ENCODE measurements around the gene TOR4A. TPM values are rescaled to one million over a fixed set of nuclear protein-coding genes. Genes with fewer than 3 reads are reported as not detected.

The TOR4A gene
- total RNA-seq, 2 experiments from 2014 or later, result 11.7 to 22.3 TPM

DNA sequence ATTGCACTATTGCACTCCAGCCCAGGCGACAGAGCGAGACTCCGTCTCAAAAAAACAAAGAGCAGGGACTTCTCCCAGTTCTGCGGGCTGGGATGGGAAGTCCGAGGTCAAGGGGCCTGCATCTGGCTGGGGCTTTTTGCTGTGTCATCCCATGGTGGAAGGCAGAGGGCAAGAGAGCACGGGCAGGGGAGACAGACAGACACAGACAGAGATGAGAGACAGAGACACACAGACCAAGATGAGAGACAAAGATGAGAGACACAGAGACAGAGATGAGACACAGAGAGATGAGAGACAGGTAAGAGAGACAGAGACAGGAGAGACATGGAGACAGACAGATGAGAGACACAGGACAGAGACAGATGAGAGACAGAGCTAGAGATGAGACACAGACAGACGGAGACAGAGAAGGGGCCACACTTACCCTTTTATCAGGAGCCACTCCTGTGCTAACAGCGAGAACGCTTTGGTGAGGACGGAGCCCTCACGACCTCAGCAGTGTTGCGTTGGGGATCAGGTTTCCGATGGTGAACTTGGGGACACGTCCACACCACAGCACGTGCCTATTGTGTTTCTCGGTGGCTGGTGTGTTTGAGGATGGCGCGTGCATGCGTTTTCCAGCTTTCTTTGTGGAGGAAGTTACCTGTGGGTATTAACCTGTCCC, 8.9 kb upstream of the TOR4A start:
- intact Hi-C loops (cut with micrococcal nuclease; ENCODE audit: unreplicated experiment), result loop anchor here (1.0 to 2.0 kb wide), 3 partner anchors 9 to 68 kb away; partner anchors contain the start of genes TOR4A and TPRN
- ChIA-PET POLR2A (interaction anchor here (0.6 to 1.2 kb wide), 4 partner anchors 9 to 186 kb away, joined by 3 to 9 read pairs (median 3); partner anchors contain the start of genes NELFB and TOR4A), CTCF (ENCODE audit: unreplicated experiment) (interaction anchor here (0.5 to 0.6 kb wide), 2 partner anchors 30 to 320 kb away, joined by 3 read pairs; no protein-coding TSS in a partner anchor)
- H3K9me2 ChIP-seq (ENCODE audit: insufficient read depth, low read length), result no peaks in the 10 kb centered on the region
- H4K20me1 ChIP-seq (ENCODE audit: insufficient read depth, low read length), result no peaks in the 10 kb centered on the region
- peak; percentile 32 for DNase-seq (ENCODE audit: low spot score)
- peaks cover 77% of the 10 kb centered on the region for H3K36me3 ChIP-seq (ENCODE audit: insufficient read depth, low read length)
- BruUV-seq (replicated peaks), result TSS peak; percentile 81
- no peaks in the 10 kb centered on the region for H3K9me3 ChIP-seq (ENCODE audit: low read length)
- H3K27ac ChIP-seq (ENCODE audit: low read depth, low read length, poor library complexity, severe bottlenecking), result peak overlapping the region; percentile 90
- H3K4me1 ChIP-seq (ENCODE audit: insufficient read depth, low read length, poor library complexity, severe bottlenecking), result peaks cover 54% of the 10 kb centered on the region
- H3K79me2 ChIP-seq (ENCODE audit: insufficient read depth, low read depth, low read length), result peaks cover 18% of the 10 kb centered on the region; the same call in 1 of the 2 replicates
- TF ChIP-seq, protein P1, sequence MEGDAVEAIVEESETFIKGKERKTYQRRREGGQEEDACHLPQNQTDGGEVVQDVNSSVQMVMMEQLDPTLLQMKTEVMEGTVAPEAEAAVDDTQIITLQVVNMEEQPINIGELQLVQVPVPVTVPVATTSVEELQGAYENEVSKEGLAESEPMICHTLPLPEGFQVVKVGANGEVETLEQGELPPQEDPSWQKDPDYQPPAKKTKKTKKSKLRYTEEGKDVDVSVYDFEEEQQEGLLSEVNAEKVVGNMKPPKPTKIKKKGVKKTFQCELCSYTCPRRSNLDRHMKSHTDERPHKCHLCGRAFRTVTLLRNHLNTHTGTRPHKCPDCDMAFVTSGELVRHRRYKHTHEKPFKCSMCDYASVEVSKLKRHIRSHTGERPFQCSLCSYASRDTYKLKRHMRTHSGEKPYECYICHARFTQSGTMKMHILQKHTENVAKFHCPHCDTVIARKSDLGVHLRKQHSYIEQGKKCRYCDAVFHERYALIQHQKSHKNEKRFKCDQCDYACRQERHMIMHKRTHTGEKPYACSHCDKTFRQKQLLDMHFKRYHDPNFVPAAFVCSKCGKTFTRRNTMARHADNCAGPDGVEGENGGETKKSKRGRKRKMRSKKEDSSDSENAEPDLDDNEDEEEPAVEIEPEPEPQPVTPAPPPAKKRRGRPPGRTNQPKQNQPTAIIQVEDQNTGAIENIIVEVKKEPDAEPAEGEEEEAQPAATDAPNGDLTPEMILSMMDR (conservative IDR thresholded peaks at IDR 0.05; ENCODE audit: low read length), result no peak
- TF ChIP-seq EZH2phosphoT487 (IDR thresholded peaks at IDR 0.05; ENCODE audit: borderline replicate concordance, low read depth, low read length), result no peak
- peak overlapping the region; percentile 90 for H3K4me2 ChIP-seq (ENCODE audit: low read length)
- no peak overlapping the region for H2AFZ ChIP-seq (ENCODE audit: low read length)
- peak overlapping the region; percentile 65 for H3K4me3 ChIP-seq (ENCODE audit: low read depth, low read length, poor library complexity, severe bottlenecking)

DNA sequence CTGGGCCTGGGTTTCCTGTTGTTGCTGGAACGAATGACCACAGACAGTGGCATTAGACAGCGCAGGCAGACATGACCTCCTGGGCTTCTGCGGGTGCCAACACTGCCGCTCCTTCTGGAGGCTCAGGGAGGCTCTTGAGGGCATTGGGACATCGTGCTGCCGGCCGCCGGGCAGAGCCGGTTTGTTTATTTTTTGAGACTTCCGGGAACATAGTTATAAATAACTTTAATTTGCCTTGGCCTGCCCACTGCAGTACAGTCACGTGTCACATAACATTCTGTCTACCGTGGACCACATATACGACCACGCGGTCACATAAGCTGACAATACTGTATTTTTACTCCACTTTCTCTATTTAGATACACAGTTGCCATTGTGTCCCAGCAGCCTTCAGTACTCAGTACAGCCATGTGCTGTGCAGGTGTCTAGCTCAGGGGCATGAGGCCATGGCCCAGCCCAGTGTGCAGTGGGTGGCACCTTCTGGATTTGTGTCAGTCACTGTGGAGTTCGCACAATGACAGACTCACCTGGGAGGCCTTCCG, 8.2 kb upstream of the TOR4A start:
- ChIA-PET CTCF (ENCODE audit: unreplicated experiment) (interaction anchor here (0.5 to 0.6 kb wide), 3 partner anchors 31 to 321 kb away, joined by 3 to 13 read pairs (median 3); no protein-coding TSS in a partner anchor), POLR2A (interaction anchor here (0.6 to 1.2 kb wide), 4 partner anchors 13 to 185 kb away, joined by 3 to 9 read pairs (median 3); partner anchors contain the start of gene NELFB)
- peak; percentile 82 for DNase-seq (ENCODE audit: low spot score)

More for the DNA sequence above, 8.2 kb upstream of the TOR4A start:
- intact Hi-C loops (cut with micrococcal nuclease; ENCODE audit: unreplicated experiment), result loop anchor here (2.0 kb wide), 1 partner anchor 33 kb away; no protein-coding TSS in a partner anchor
- Histone ChIP-seq H3K9me2 (ENCODE audit: insufficient read depth, low read length) (no peaks in the 10 kb centered on the region), H3K4me1 (ENCODE audit: insufficient read depth, low read length, poor library complexity, severe bottlenecking) (peaks cover 61% of the 10 kb centered on the region), H2AFZ (ENCODE audit: low read length) (no peak overlapping the region), H3K4me2 (ENCODE audit: low read length) (peak overlapping the region; percentile 90), H3K27ac (ENCODE audit: low read depth, low read length, poor library complexity, severe bottlenecking) (peak overlapping the region; percentile 90), H3K9me3 (ENCODE audit: low read length) (no peaks in the 10 kb centered on the region), H4K20me1 (ENCODE audit: insufficient read depth, low read length) (no peaks in the 10 kb centered on the region), H3K79me2 (ENCODE audit: insufficient read depth, low read depth, low read length) (peaks cover 18% of the 10 kb centered on the region; the same call in 1 of the 2 replicates), H3K36me3 (ENCODE audit: insufficient read depth, low read length) (peaks cover 71% of the 10 kb centered on the region), H3K4me3 (ENCODE audit: low read depth, low read length, poor library complexity, severe bottlenecking) (peak overlapping the region; percentile 65)
- BruUV-seq (replicated peaks), result no TSS peak
- no peak for TF ChIP-seq EZH2phosphoT487 (IDR thresholded peaks at IDR 0.05; ENCODE audit: borderline replicate concordance, low read depth, low read length)
- TF ChIP-seq, protein P1 (conservative IDR thresholded peaks at IDR 0.05; ENCODE audit: low read length), result no peak
